HEK293 (cell line): Measurements from ENCODE around the gene FLYWCH1.
A peak's percentile ranks its signal among the peaks of the same experiment; 100 is the strongest.

Source experiments
- CTCF ChIA-PET: fragments of 350-600 bp; formaldehyde crosslinking; extraction: SDS; loops from one replicate; lab custom pipeline; 2021; ENCODE audit warnings: antibody characterized with exemption; lab: Yijun Ruan, JAX
- POLR2A ChIA-PET: fragments of 300-600 bp; formaldehyde crosslinking; extraction: SDS; loops from one replicate; lab custom pipeline; 2020; ENCODE audit warnings: antibody characterized with exemption, inconsistent platforms; lab: Yijun Ruan, JAX
- H3K27ac ChIP-seq: fragments of 200-500 bp; sonication (Bioruptor generic); 2 replicates; pipeline ENCODE4 v1.5.1; 2014; ENCODE audit warnings: low read depth, low read length, control low read depth, inconsistent platforms; ENCODE audit errors: extremely low read depth
- H3K36me3 ChIP-seq, 2 experiments: fragments of 200-500 bp in 1 of 2; sonication (Bioruptor generic) in 1 of 2; 1 replicate in 1 of 2; 2 replicates in 1 of 2; pipeline ENCODE4 v1.5.1; 2014 to 2017; ENCODE audit warnings: inconsistent platforms in 2 of 2, low read length in 2 of 2; ENCODE audit not compliant: control insufficient read depth in 2 of 2, insufficient read depth in 1 of 2
- H3K4me1 ChIP-seq: fragments of 200-500 bp; sonication (Bioruptor generic); 2 replicates; pipeline ENCODE4 v1.5.1; 2014; ENCODE audit warnings: mild to moderate bottlenecking, low read length, inconsistent platforms; ENCODE audit not compliant: control insufficient read depth, insufficient read depth
- H3K4me3 ChIP-seq: 2 replicates; pipeline ENCODE4 v1.5.1; 2011; ENCODE audit warnings: low read depth, mild to moderate bottlenecking, control low read depth, low read length, moderate library complexity
- H3K9me3 ChIP-seq: fragments of 200-500 bp; sonication (Bioruptor generic); 2 replicates; pipeline ENCODE4 v1.5.1; 2014; ENCODE audit warnings: low read depth, low read length, inconsistent platforms; ENCODE audit not compliant: control insufficient read depth, insufficient read depth
- GLIS2 ChIP-seq: fragments of 450-650 bp; formaldehyde crosslinking; IDR thresholded peaks from 2 replicates; pipeline ENCODE4 v1.5.1; 2016; ENCODE audit warnings: missing biosample characterization, missing genetic modification characterization
- HOXD13 ChIP-seq: sonication (generic); formaldehyde crosslinking; IDR thresholded peaks from 2 replicates; pipeline ENCODE4 v1.8.0; 2022; ENCODE audit warnings: missing genetic modification reagents, borderline replicate concordance
- IKZF3 ChIP-seq: fragments of 450-650 bp; IDR thresholded peaks from 2 replicates; pipeline ENCODE4 v1.5.0; 2018; ENCODE audit warnings: missing biosample characterization, mild to moderate bottlenecking, missing genetic modification characterization, moderate library complexity
- INSM2 ChIP-seq: fragments of 450-650 bp; formaldehyde crosslinking; IDR thresholded peaks from 2 replicates; pipeline ENCODE4 v1.5.1; 2016; ENCODE audit warnings: missing biosample characterization, missing genetic modification characterization
- KLF1 ChIP-seq: fragments of 450-650 bp; formaldehyde crosslinking; IDR thresholded peaks from 2 replicates; pipeline ENCODE4 v1.5.1; 2016; ENCODE audit warnings: missing biosample characterization, missing genetic modification characterization
- KLF10 ChIP-seq: fragments of 450-650 bp; IDR thresholded peaks from 2 replicates; pipeline ENCODE4 v1.5.1; 2018; ENCODE audit warnings: missing biosample characterization, mild to moderate bottlenecking, missing genetic modification characterization
- MEIS1 ChIP-seq: sonication (generic); formaldehyde crosslinking; IDR thresholded peaks from 2 replicates; pipeline ENCODE4 v1.8.1; 2022; ENCODE audit warnings: missing genetic modification reagents, mild to moderate bottlenecking, borderline replicate concordance
- PRDM4 ChIP-seq: fragments of 450-650 bp; formaldehyde crosslinking; IDR thresholded peaks from 2 replicates; pipeline ENCODE4 v1.5.1; 2017; ENCODE audit warnings: missing biosample characterization, missing genetic modification characterization
- SP3 ChIP-seq: fragments of 450-650 bp; formaldehyde crosslinking; IDR thresholded peaks from 2 replicates; pipeline ENCODE4 v1.5.1; 2016; ENCODE audit warnings: missing biosample characterization, missing genetic modification characterization
- TRIM28 ChIP-seq: IDR thresholded peaks from 2 replicates; pipeline ENCODE4 v1.6.1; 2011; ENCODE audit warnings: low read length, control low read depth, borderline replicate concordance
- ZBTB17 ChIP-seq: fragments of 450-650 bp; formaldehyde crosslinking; IDR thresholded peaks from 2 replicates; pipeline ENCODE4 v1.5.1; 2016; ENCODE audit warnings: missing biosample characterization, missing genetic modification characterization
- ZFP37 ChIP-seq: fragments of 450-650 bp; formaldehyde crosslinking; IDR thresholded peaks from 2 replicates; pipeline ENCODE4 v1.5.1; 2016; ENCODE audit warnings: missing biosample characterization, missing genetic modification characterization
- ZNF214 ChIP-seq: fragments of 450-650 bp; formaldehyde crosslinking; IDR thresholded peaks from 2 replicates; pipeline ENCODE4 v1.5.1; 2017; ENCODE audit warnings: missing biosample characterization, mild to moderate bottlenecking, missing genetic modification characterization, borderline replicate concordance
- ZNF302 ChIP-seq: fragments of 450-650 bp; formaldehyde crosslinking; IDR thresholded peaks from 2 replicates; pipeline ENCODE4 v1.5.1; 2016; ENCODE audit warnings: missing biosample characterization, missing genetic modification characterization, low read depth
- ZNF324 ChIP-seq: fragments of 450-650 bp; formaldehyde crosslinking; IDR thresholded peaks from 2 replicates; pipeline ENCODE4 v1.5.1; 2016; ENCODE audit warnings: missing biosample characterization, missing genetic modification characterization
- ZNF37A ChIP-seq: fragments of 450-650 bp; IDR thresholded peaks from 2 replicates; pipeline ENCODE4 v1.5.1; 2018; ENCODE audit warnings: missing biosample characterization, missing genetic modification characterization
- ZNF394 ChIP-seq: fragments of 450-650 bp; formaldehyde crosslinking; IDR thresholded peaks from 2 replicates; pipeline ENCODE4 v1.5.1; 2016; ENCODE audit warnings: missing biosample characterization, missing genetic modification characterization, mild to moderate bottlenecking, moderate library complexity, borderline replicate concordance
- ZNF416 ChIP-seq: fragments of 450-650 bp; formaldehyde crosslinking; IDR thresholded peaks from 2 replicates; pipeline ENCODE4 v1.5.1; 2016; ENCODE audit warnings: missing biosample characterization, missing genetic modification characterization
- ZNF621 ChIP-seq: fragments of 450-650 bp; formaldehyde crosslinking; IDR thresholded peaks from 2 replicates; pipeline ENCODE4 v1.5.1; 2017; ENCODE audit warnings: missing biosample characterization, missing genetic modification characterization
- ZNF645 ChIP-seq: fragments of 450-650 bp; formaldehyde crosslinking; IDR thresholded peaks from 2 replicates; pipeline ENCODE4; 2016; ENCODE audit warnings: missing biosample characterization, missing genetic modification characterization
- ZNF701 ChIP-seq: fragments of 450-650 bp; formaldehyde crosslinking; IDR thresholded peaks from 2 replicates; pipeline ENCODE4 v1.5.1; 2016; ENCODE audit warnings: missing biosample characterization, missing genetic modification characterization
- ZNF768 ChIP-seq: fragments of 450-650 bp; formaldehyde crosslinking; IDR thresholded peaks from 2 replicates; pipeline ENCODE4 v1.5.1; 2018; ENCODE audit warnings: missing biosample characterization, mild to moderate bottlenecking, missing genetic modification characterization
- ZNF830 ChIP-seq: fragments of 450-650 bp; IDR thresholded peaks from 2 replicates; pipeline ENCODE4 v1.5.0; 2018; ENCODE audit warnings: missing biosample characterization, missing genetic modification characterization, low read depth, mild to moderate bottlenecking, moderate library complexity
- ZNF843 ChIP-seq: fragments of 450-650 bp; formaldehyde crosslinking; IDR thresholded peaks from 2 replicates; pipeline ENCODE4 v1.5.1; 2016; ENCODE audit warnings: missing biosample characterization, missing genetic modification characterization
- ZXDB ChIP-seq: fragments of 450-650 bp; formaldehyde crosslinking; IDR thresholded peaks from 2 replicates; pipeline ENCODE4 v1.5.1; 2016; ENCODE audit warnings: missing biosample characterization, missing genetic modification characterization

Gene FLYWCH1

GRCh38 chr16:2967211-2967631 is 55.5 kb downstream of the FLYWCH1 start:
- peaks cover 0 to 17% of the 10 kb centered on the region in 2 experiments; a peak in 1 of 3 replicates for H3K36me3 ChIP-seq
- no peak for TF ChIP-seq ZNF302 (tag by site-specific recombination)
- TF ChIP-seq ZNF768 (tag by site-specific recombination) = no peak
- no peak for TF ChIP-seq KLF10 (tag by site-specific recombination)
- TF ChIP-seq ZNF621 (tag by site-specific recombination) = no peak
- no peak for TF ChIP-seq ZNF37A
- no peak for TF ChIP-seq ZNF701 (tag by site-specific recombination)
- TF ChIP-seq GLIS2 (tag by site-specific recombination) = no peak
- TF ChIP-seq TRIM28 = no peak
- peaks cover 8% of the 10 kb centered on the region for H3K4me1 ChIP-seq
- CTCF ChIA-PET = interaction anchor here (0.7 kb wide), 1 partner anchor 39 kb away, joined by 3 read pairs; no protein-coding TSS in a partner anchor
- no peak overlapping the region for H3K4me3 ChIP-seq
- no peak overlapping the region for H3K27ac ChIP-seq
- no peaks in the 10 kb centered on the region for H3K9me3 ChIP-seq
- POLR2A ChIA-PET = no interaction called here

- CTCF ChIA-PET = interaction anchor here (0.7 kb wide), 1 partner anchor 40 kb away, joined by 3 read pairs; no protein-coding TSS in a partner anchor
- H3K4me3 ChIP-seq = no peak overlapping the region
- H3K27ac ChIP-seq = no peak overlapping the region
- H3K4me1 ChIP-seq = peaks cover 11% of the 10 kb centered on the region
- POLR2A ChIA-PET = no interaction called here
- no peaks in the 10 kb centered on the region for H3K9me3 ChIP-seq
- peaks cover 0 to 22% of the 10 kb centered on the region in 2 experiments; a peak in 1 of 3 replicates for H3K36me3 ChIP-seq
- no peak for TF ChIP-seq SP3
- no peak for TF ChIP-seq MEIS1 (CRISPR knock-in tag)
- no peak for TF ChIP-seq INSM2 (tag by site-specific recombination)
- TF ChIP-seq ZNF394 = no peak
- no peak for TF ChIP-seq ZNF214
- no peak for TF ChIP-seq ZNF324 (tag by site-specific recombination)
- no peak for TF ChIP-seq ZFP37 (tag by site-specific recombination)
- no peak for TF ChIP-seq ZNF843
- no peak for TF ChIP-seq ZNF416 (tag by site-specific recombination)
- no peak for TF ChIP-seq PRDM4 (tag by site-specific recombination)
Measured at GRCh38 chr16:2967721-2968161, 56.0 kb downstream of the FLYWCH1 start.

- CTCF ChIA-PET = no interaction called here
- POLR2A ChIA-PET = no interaction called here
- no peak overlapping the region; the same call in 1 of the 2 replicates for H3K27ac ChIP-seq
- no peak for TF ChIP-seq IKZF3 (tag by site-specific recombination)
- no peak for TF ChIP-seq ZNF645
- no peak for TF ChIP-seq ZXDB (tag by site-specific recombination)
- no peak for TF ChIP-seq HOXD13 (CRISPR knock-in tag)
- peak; percentile 46 for TF ChIP-seq KLF1
- TF ChIP-seq ZBTB17 (tag by site-specific recombination) = no peak
- TF ChIP-seq ZNF830 (tag by site-specific recombination) = no peak
- peaks cover 0 to 26% of the 10 kb centered on the region in 2 experiments; a peak in 1 of 3 replicates for H3K36me3 ChIP-seq
- no peak overlapping the region for H3K4me3 ChIP-seq
- H3K9me3 ChIP-seq = no peaks in the 10 kb centered on the region
- peaks cover 15% of the 10 kb centered on the region for H3K4me1 ChIP-seq
Measured at GRCh38 chr16:2968368-2968737, 56.6 kb downstream of the FLYWCH1 start.
